Measurements from ENCODE around the gene RGS17. TPM values are rescaled to one million over a fixed set of nuclear protein-coding genes. Genes with fewer than 3 reads are reported as not detected.

The RGS17 gene
- total and polyA plus RNA-seq, 4 experiments from 2014 or later, result not detected

DNA sequence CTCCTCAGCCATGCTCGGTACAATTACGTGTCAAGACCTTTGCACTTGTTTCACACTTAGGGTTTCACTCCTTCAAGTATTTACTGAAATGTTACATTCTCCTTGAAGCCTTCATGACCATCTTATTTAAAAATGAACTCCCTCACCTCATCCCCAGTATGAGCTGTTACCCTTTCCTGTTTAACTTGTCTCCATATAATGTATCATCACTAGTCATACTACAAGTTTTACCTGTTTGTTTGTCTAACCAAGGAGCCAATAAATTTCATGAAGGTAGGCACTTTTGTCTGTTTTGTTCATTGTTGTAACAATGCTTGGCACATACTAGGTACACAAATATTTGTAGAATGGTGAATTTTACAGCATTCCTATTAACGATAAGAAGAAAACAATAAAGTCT, 82.5 kb downstream of the RGS17 start:
- Histone ChIP-seq H3K9me3 (ENCODE audit: control insufficient read depth in 1 of 2, low read length in 2 of 2) (no peaks in the 10 kb centered on the region), H3K4me1 (ENCODE audit: insufficient read depth, low read length) (no peaks in the 10 kb centered on the region), H3K27ac (ENCODE audit: low read depth, low read length) (no peak overlapping the region), H3K4me3 (ENCODE audit: low read length in 2 of 2) (no peak overlapping the region), H3K27me3 (ENCODE audit: insufficient read depth, low read length) (no peaks in the 10 kb centered on the region), H3K36me3 (ENCODE audit: insufficient read depth, low read length) (no peaks in the 10 kb centered on the region)
- Mint-ChIP-seq H3K4me1 (no peaks in the 10 kb centered on the region), H3K27ac (no peak overlapping the region), H3K4me3 (no peak overlapping the region), H3K27me3 (peaks cover 0 to 1% of the 10 kb centered on the region in 2 donors), H3K36me3 (no peaks in the 10 kb centered on the region), H3K9me3 (peaks cover 0 to 3% (median 0%) of the 10 kb centered on the region in 8 donors)
- POLR2A ChIA-PET (ENCODE audit: partially characterized antibody), result no interaction called here
- intact Hi-C loops (cut with micrococcal nuclease), result no loop called here
- no peak for DNase-seq
- CTCF ChIA-PET (ENCODE audit: partially characterized antibody), result no interaction called here

DNA sequence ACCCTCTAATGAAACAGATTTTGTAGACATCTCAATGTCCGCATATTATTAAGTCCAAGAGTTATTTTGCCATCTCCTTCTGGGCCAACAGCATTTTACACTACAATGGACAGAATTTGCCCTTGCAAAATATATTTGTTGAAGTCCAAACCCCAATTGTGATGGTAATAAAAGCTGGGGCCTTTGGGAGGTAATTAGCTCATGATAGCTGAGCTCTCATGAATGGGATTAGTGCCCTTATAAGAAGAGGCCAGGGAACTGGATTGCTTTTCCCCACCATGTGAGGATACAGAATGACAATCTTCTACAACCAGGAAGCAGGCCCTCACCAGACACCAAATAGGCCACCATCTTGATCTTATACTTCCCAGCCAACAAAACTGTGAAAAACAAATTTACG, 83.7 kb downstream of the RGS17 start:
- Mint-ChIP-seq H3K27me3 (peaks cover 0 to 1% of the 10 kb centered on the region in 2 donors), H3K9me3 (no peaks in the 10 kb centered on the region), H3K4me3 (no peak overlapping the region), H3K4me1 (no peaks in the 10 kb centered on the region), H3K36me3 (no peaks in the 10 kb centered on the region), H3K27ac (no peak overlapping the region)
- POLR2A ChIA-PET (ENCODE audit: partially characterized antibody), result no interaction called here
- Histone ChIP-seq H3K4me1 (ENCODE audit: insufficient read depth, low read length) (no peaks in the 10 kb centered on the region), H3K27me3 (ENCODE audit: insufficient read depth, low read length) (no peaks in the 10 kb centered on the region), H3K36me3 (ENCODE audit: insufficient read depth, low read length) (no peaks in the 10 kb centered on the region), H3K27ac (ENCODE audit: low read depth, low read length) (no peak overlapping the region), H3K4me3 (ENCODE audit: low read length in 2 of 2) (no peak overlapping the region), H3K9me3 (ENCODE audit: control insufficient read depth in 1 of 2, low read length in 2 of 2) (no peaks in the 10 kb centered on the region)
- CTCF ChIA-PET (ENCODE audit: partially characterized antibody), result interaction anchor here (0.8 kb wide), 1 partner anchor 13 kb away, joined by 3 read pairs; no protein-coding TSS in a partner anchor
- no peak for DNase-seq
- intact Hi-C loops (cut with micrococcal nuclease), result no loop called here

DNA sequence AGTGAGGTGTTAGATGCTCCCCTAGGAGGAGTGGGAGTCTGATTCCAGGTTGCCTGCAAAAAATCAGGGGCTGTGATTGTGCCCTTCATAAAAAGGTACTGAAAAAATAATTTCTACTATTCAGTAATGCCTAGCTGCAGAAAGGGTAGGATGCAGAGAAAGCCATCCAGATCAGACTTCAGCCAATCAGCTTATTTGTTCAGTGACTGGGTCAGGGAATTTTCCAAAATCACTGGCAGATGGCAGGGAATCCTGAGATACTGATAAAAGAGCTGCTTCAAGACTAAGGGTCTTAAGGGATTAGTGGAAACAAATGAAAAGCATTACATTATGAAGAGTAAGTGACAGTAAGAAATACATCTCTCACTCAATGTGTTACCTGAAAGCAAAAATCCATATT, 85.8 kb downstream of the RGS17 start:
- Mint-ChIP-seq H3K27me3 (peaks cover 0 to 1% of the 10 kb centered on the region in 2 donors), H3K4me3 (no peak overlapping the region), H3K36me3 (no peaks in the 10 kb centered on the region), H3K9me3 (no peaks in the 10 kb centered on the region), H3K4me1 (no peaks in the 10 kb centered on the region), H3K27ac (no peak overlapping the region)
- intact Hi-C loops (cut with micrococcal nuclease), result no loop called here
- Histone ChIP-seq H3K4me1 (ENCODE audit: insufficient read depth, low read length) (no peaks in the 10 kb centered on the region), H3K4me3 (ENCODE audit: low read length in 2 of 2) (no peak overlapping the region), H3K9me3 (ENCODE audit: control insufficient read depth in 1 of 2, low read length in 2 of 2) (no peaks in the 10 kb centered on the region), H3K27me3 (ENCODE audit: insufficient read depth, low read length) (no peaks in the 10 kb centered on the region), H3K36me3 (ENCODE audit: insufficient read depth, low read length) (no peaks in the 10 kb centered on the region), H3K27ac (ENCODE audit: low read depth, low read length) (no peak overlapping the region)
- no peak for DNase-seq
- CTCF ChIA-PET (ENCODE audit: partially characterized antibody), result no interaction called here
- POLR2A ChIA-PET (ENCODE audit: partially characterized antibody), result no interaction called here

DNA sequence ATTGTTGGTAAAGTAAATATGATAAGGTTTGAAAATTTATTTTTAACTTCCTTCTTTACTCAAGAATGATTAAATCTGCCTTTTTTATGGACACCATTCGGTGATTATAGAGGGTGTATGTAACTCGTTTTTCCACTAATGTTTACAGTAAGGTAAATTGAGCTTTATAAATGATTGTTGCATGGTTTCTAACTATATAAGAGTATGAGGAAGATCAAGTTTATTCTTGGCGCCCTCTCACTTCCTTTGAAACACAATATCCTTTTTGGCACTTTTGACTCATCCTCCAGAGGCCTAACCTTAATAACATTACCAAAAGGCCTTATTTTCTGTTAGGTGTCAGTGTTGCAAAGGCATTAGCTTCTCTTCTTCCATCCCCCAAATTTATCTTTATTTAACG, 86.8 kb downstream of the RGS17 start:
- no peaks in the 10 kb centered on the region for H3K27me3 ChIP-seq (ENCODE audit: insufficient read depth, low read length)
- ChIA-PET POLR2A (ENCODE audit: partially characterized antibody) (no interaction called here), CTCF (ENCODE audit: partially characterized antibody) (no interaction called here)
- H3K27me3 Mint-ChIP-seq, result peaks cover 0 to 3% of the 10 kb centered on the region in 2 donors
- no peak overlapping the region for H3K4me3 ChIP-seq (ENCODE audit: low read length in 2 of 2)
- no peaks in the 10 kb centered on the region for H3K9me3 ChIP-seq (ENCODE audit: control insufficient read depth in 1 of 2, low read length in 2 of 2)
- H3K9me3 Mint-ChIP-seq, result no peaks in the 10 kb centered on the region
- no peaks in the 10 kb centered on the region for H3K4me1 ChIP-seq (ENCODE audit: insufficient read depth, low read length)
- DNase-seq, result no peak
- H3K36me3 ChIP-seq (ENCODE audit: insufficient read depth, low read length), result no peaks in the 10 kb centered on the region
- intact Hi-C loops (cut with micrococcal nuclease), result no loop called here
- H3K27ac Mint-ChIP-seq, result no peak overlapping the region
- H3K27ac ChIP-seq (ENCODE audit: low read depth, low read length), result no peak overlapping the region
- H3K4me3 Mint-ChIP-seq, result no peak overlapping the region
- H3K4me1 Mint-ChIP-seq, result no peaks in the 10 kb centered on the region
- no peaks in the 10 kb centered on the region for H3K36me3 Mint-ChIP-seq

DNA sequence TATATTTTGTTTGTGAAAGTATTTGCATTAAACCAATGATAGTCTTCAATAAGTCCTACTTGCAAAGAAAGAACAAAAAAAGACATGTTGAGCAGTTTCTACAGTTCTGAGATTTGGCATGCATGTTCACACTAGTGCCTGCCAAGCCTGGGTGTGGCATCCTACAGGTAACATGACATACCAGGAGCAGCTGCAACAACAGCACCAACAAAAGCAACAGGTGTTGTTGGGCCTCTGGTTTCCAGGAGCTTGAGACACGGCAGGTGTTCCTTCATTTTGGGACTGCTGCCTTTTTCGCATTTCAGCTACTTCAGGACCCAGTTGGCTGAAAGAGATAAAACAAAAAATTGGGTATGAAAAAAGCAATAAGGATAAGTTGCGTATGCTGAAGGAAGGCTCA, 87.4 kb downstream of the RGS17 start:
- H3K27ac ChIP-seq (ENCODE audit: low read depth, low read length), result no peak overlapping the region
- H3K9me3 ChIP-seq (ENCODE audit: control insufficient read depth in 1 of 2, low read length in 2 of 2), result no peaks in the 10 kb centered on the region
- intact Hi-C loops (cut with micrococcal nuclease), result no loop called here
- DNase-seq, result no peak
- no peaks in the 10 kb centered on the region for H3K36me3 ChIP-seq (ENCODE audit: insufficient read depth, low read length)
- no peak overlapping the region for H3K4me3 ChIP-seq (ENCODE audit: low read length in 2 of 2)
- Mint-ChIP-seq H3K4me3 (no peak overlapping the region), H3K27ac (no peak overlapping the region), H3K27me3 (peaks cover 0 to 3% of the 10 kb centered on the region in 2 donors), H3K4me1 (no peaks in the 10 kb centered on the region), H3K36me3 (no peaks in the 10 kb centered on the region), H3K9me3 (no peaks in the 10 kb centered on the region)
- CTCF ChIA-PET (ENCODE audit: partially characterized antibody), result no interaction called here
- POLR2A ChIA-PET (ENCODE audit: partially characterized antibody), result no interaction called here
- H3K4me1 ChIP-seq (ENCODE audit: insufficient read depth, low read length), result no peaks in the 10 kb centered on the region
- no peaks in the 10 kb centered on the region for H3K27me3 ChIP-seq (ENCODE audit: insufficient read depth, low read length)

DNA sequence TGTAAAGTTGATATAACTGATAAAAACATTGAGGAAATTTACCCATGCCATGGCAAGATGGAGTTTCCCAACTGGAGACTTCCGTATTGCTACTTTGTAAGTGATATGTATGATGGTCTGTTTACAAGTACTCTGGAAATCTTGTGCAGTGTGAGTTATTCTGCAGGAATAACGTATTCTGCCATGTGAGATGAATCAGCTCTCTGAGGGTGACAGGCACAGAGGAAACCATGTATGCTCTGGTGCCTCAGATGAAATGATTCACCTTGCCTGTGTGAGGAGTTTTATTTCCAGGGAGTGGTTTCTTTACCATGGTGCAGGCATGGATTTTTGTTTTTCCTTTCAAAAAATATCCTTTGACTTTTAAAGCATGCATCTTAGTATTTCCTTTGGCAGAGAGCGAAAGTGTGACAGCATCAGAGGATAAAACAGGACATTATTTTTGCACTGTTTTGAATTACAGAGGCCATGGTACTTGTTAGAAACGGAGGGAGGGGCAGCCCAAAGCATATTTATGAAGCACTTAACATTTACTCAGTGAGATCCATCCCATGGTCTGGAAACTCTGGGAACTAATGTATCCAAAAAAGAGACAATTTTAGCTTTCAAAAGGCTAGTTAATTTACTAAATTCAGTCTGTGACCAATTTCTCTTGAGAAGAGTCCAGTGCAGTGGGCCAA, 92.6 kb downstream of the RGS17 start:
- Histone ChIP-seq H3K27me3 (ENCODE audit: insufficient read depth, low read length) (no peaks in the 10 kb centered on the region), H3K4me3 (ENCODE audit: low read length in 2 of 2) (no peak overlapping the region), H3K4me1 (ENCODE audit: insufficient read depth, low read length) (no peaks in the 10 kb centered on the region), H3K36me3 (ENCODE audit: insufficient read depth, low read length) (no peaks in the 10 kb centered on the region), H3K9me3 (ENCODE audit: control insufficient read depth in 1 of 2, low read length in 2 of 2) (no peaks in the 10 kb centered on the region), H3K27ac (ENCODE audit: low read depth, low read length) (no peak overlapping the region)
- CTCF ChIA-PET (ENCODE audit: partially characterized antibody), result no interaction called here
- H3K9me3 Mint-ChIP-seq, result peaks cover 0 to 1% (median 0%) of the 10 kb centered on the region in 8 donors
- H3K27ac Mint-ChIP-seq, result no peak overlapping the region
- no peaks in the 10 kb centered on the region for H3K36me3 Mint-ChIP-seq
- no peak for DNase-seq
- POLR2A ChIA-PET (ENCODE audit: partially characterized antibody), result no interaction called here
- intact Hi-C loops (cut with micrococcal nuclease), result no loop called here
- no peak overlapping the region for H3K4me3 Mint-ChIP-seq
- peaks cover 2% of the 10 kb centered on the region in 2 donors for H3K27me3 Mint-ChIP-seq
- peaks cover 0 to 2% (median 0%) of the 10 kb centered on the region in 4 donors for H3K4me1 Mint-ChIP-seq

DNA sequence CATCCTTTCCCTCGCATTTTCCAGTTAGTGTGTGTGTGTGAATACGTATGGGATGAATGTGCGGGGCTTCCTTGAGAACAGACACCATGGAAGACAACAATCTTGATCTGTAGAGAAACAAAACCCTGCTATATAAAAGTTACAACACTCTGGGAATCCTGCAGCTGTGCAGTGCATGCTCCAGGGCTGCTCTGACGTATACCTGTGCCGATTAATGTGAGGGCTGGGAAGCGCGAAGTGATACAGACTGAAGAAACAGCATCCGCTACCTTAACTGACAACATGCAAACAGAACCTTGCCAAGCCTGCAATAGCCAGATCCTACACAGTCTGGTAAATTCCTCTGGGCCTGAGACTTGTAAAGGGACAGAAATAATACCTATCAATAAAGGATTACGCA, 96.9 kb downstream of the RGS17 start:
- Mint-ChIP-seq H3K9me3 (peaks cover 0 to 1% (median 0%) of the 10 kb centered on the region in 8 donors), H3K27ac (no peak overlapping the region), H3K4me3 (no peak overlapping the region), H3K4me1 (peaks cover 0 to 2% (median 0%) of the 10 kb centered on the region in 4 donors), H3K27me3 (peaks cover 4 to 11% of the 10 kb centered on the region in 2 donors), H3K36me3 (no peaks in the 10 kb centered on the region)
- Histone ChIP-seq H3K36me3 (ENCODE audit: insufficient read depth, low read length) (no peaks in the 10 kb centered on the region), H3K4me1 (ENCODE audit: insufficient read depth, low read length) (no peaks in the 10 kb centered on the region), H3K27me3 (ENCODE audit: insufficient read depth, low read length) (no peaks in the 10 kb centered on the region), H3K9me3 (ENCODE audit: control insufficient read depth in 1 of 2, low read length in 2 of 2) (no peaks in the 10 kb centered on the region), H3K4me3 (ENCODE audit: low read length in 2 of 2) (no peak overlapping the region), H3K27ac (ENCODE audit: low read depth, low read length) (no peak overlapping the region)
- no peak for DNase-seq
- ChIA-PET CTCF (ENCODE audit: partially characterized antibody) (interaction anchor here (1.6 kb wide), 1 partner anchor 9 kb away, joined by 4 read pairs; no protein-coding TSS in a partner anchor), POLR2A (ENCODE audit: partially characterized antibody) (no interaction called here)
- intact Hi-C loops (cut with micrococcal nuclease), result loop anchor here (5.0 kb wide), 1 partner anchor 478 kb away; no protein-coding TSS in a partner anchor

All from CD4-positive, alpha-beta memory T cell (primary cell).